ENCODE results near the gene ANK2. TPM values are rescaled to one million over a fixed set of nuclear protein-coding genes. Genes with fewer than 3 reads are reported as not detected.

The ANK2 gene
- total RNA-seq, 5 donors from 2014 or later (not counting 1 experiment from before 2014, with no cell fraction given), result 0.25 to 0.62 (median 0.31) TPM; not detected in 1

GRCh38 chr4:113358784-113359183, 309.3 kb downstream of the ANK2 start:
- DNase-seq (no peak), ATAC-seq (replicated peaks in 1 of 4) (no peak)
- no peaks in the 10 kb centered on the region for H3K27me3 ChIP-seq (replicated peaks in 1 of 2; ENCODE audit: control insufficient read depth in 2 of 2, extremely low read depth in 1 of 2, insufficient read depth in 2 of 2, low read length in 1 of 2)
- no peak overlapping the region for H3K4me3 ChIP-seq (ENCODE audit: control insufficient read depth in 1 of 2, extremely low read depth in 1 of 2, low read length in 1 of 2)
- peaks cover 0 to 2% of the 10 kb centered on the region in 2 donors for H3K27me3 Mint-ChIP-seq
- H3K9me3 ChIP-seq, result no peaks in the 10 kb centered on the region
- no peak overlapping the region for H3K27ac Mint-ChIP-seq
- 86% methylated on average over 4 of the region's 5 CpGs for WGBS (ENCODE audit: insufficient coverage)
- peaks cover 0 to 11% (median 3%) of the 10 kb centered on the region in 3 donors for H3K9me3 Mint-ChIP-seq
- H3K36me3 Mint-ChIP-seq, result peaks cover 5% of the 10 kb centered on the region
- H3K4me1 Mint-ChIP-seq, result peaks cover 20 to 29% (median 27%) of the 10 kb centered on the region in 3 donors
- H3K4me3 Mint-ChIP-seq, result no peak overlapping the region
- no peaks in the 10 kb centered on the region for H3K36me3 ChIP-seq (ENCODE audit: control insufficient read depth in 2 of 2, extremely low read depth in 1 of 2, insufficient read depth in 1 of 2, low read length in 1 of 2)
- no peak overlapping the region for H3K27ac ChIP-seq (ENCODE audit: low read length)
- CTCF ChIA-PET, result no interaction called here
- H3K4me1 ChIP-seq (ENCODE audit: control insufficient read depth in 1 of 2, extremely low read depth in 1 of 2, insufficient read depth in 2 of 2, low read length in 2 of 2), result peaks cover 0 to 15% of the 10 kb centered on the region in 2 experiments
- POLR2A ChIA-PET, result no interaction called here

- no peaks in the 10 kb centered on the region for H3K36me3 ChIP-seq (ENCODE audit: control insufficient read depth in 2 of 2, extremely low read depth in 1 of 2, insufficient read depth in 1 of 2, low read length in 1 of 2)
- Mint-ChIP-seq H3K4me3 (no peak overlapping the region), H3K36me3 (no peaks in the 10 kb centered on the region), H3K27me3 (peaks cover 0 to 8% of the 10 kb centered on the region in 2 donors), H3K4me1 (no peaks in the 10 kb centered on the region), H3K9me3 (no peaks in the 10 kb centered on the region), H3K27ac (no peak overlapping the region)
- H3K27ac ChIP-seq (ENCODE audit: low read length), result no peak overlapping the region
- H3K4me1 ChIP-seq (ENCODE audit: control insufficient read depth in 1 of 2, extremely low read depth in 1 of 2, insufficient read depth in 2 of 2, low read length in 2 of 2), result no peaks in the 10 kb centered on the region
- ATAC-seq (replicated peaks in 1 of 4), result no peak
- ChIA-PET POLR2A (no interaction called here), CTCF (no interaction called here)
- H3K4me3 ChIP-seq (ENCODE audit: control insufficient read depth in 1 of 2, extremely low read depth in 1 of 2, low read length in 1 of 2), result no peak overlapping the region
- H3K27me3 ChIP-seq (replicated peaks in 1 of 2; ENCODE audit: control insufficient read depth in 2 of 2, extremely low read depth in 1 of 2, insufficient read depth in 2 of 2, low read length in 1 of 2), result peaks cover 0 to 2% of the 10 kb centered on the region in 2 experiments
- DNase-seq, result no peak
- 25% methylated on average over 2 of the region's 2 CpGs for WGBS (ENCODE audit: insufficient coverage)
- H3K9me3 ChIP-seq, result no peaks in the 10 kb centered on the region
Measured at GRCh38 chr4:113365377-113365776, 315.9 kb downstream of the ANK2 start.

GRCh38 chr4:113368056-113368455, 318.6 kb downstream of the ANK2 start:
- no peaks in the 10 kb centered on the region for H3K36me3 Mint-ChIP-seq
- ATAC-seq (replicated peaks in 1 of 4) (no peak), DNase-seq (no peak)
- H3K36me3 ChIP-seq (ENCODE audit: control insufficient read depth in 2 of 2, extremely low read depth in 1 of 2, insufficient read depth in 1 of 2, low read length in 1 of 2), result no peaks in the 10 kb centered on the region
- H3K4me3 Mint-ChIP-seq, result no peak overlapping the region
- H3K4me3 ChIP-seq (ENCODE audit: control insufficient read depth in 1 of 2, extremely low read depth in 1 of 2, low read length in 1 of 2), result no peak overlapping the region
- no peaks in the 10 kb centered on the region for H3K9me3 Mint-ChIP-seq
- H3K4me1 ChIP-seq (ENCODE audit: control insufficient read depth in 1 of 2, extremely low read depth in 1 of 2, insufficient read depth in 2 of 2, low read length in 2 of 2), result no peaks in the 10 kb centered on the region
- peaks cover 0 to 2% of the 10 kb centered on the region in 2 experiments for H3K27me3 ChIP-seq (replicated peaks in 1 of 2; ENCODE audit: control insufficient read depth in 2 of 2, extremely low read depth in 1 of 2, insufficient read depth in 2 of 2, low read length in 1 of 2)
- ChIA-PET POLR2A (no interaction called here), CTCF (no interaction called here)
- H3K27ac ChIP-seq (ENCODE audit: low read length), result no peak overlapping the region
- WGBS (ENCODE audit: insufficient coverage), result no CpG with 5 or more reads among the region's 2 CpGs
- H3K27me3 Mint-ChIP-seq, result peaks cover 1 to 8% of the 10 kb centered on the region in 2 donors
- no peaks in the 10 kb centered on the region for H3K9me3 ChIP-seq
- no peaks in the 10 kb centered on the region for H3K4me1 Mint-ChIP-seq
- no peak overlapping the region for H3K27ac Mint-ChIP-seq

- Histone ChIP-seq H3K4me1 (ENCODE audit: control insufficient read depth in 1 of 2, extremely low read depth in 1 of 2, insufficient read depth in 2 of 2, low read length in 2 of 2) (no peaks in the 10 kb centered on the region), H3K4me3 (ENCODE audit: control insufficient read depth in 1 of 2, extremely low read depth in 1 of 2, low read length in 1 of 2) (no peak overlapping the region), H3K27ac (ENCODE audit: low read length) (no peak overlapping the region), H3K9me3 (no peaks in the 10 kb centered on the region), H3K27me3 (replicated peaks in 1 of 2; ENCODE audit: control insufficient read depth in 2 of 2, extremely low read depth in 1 of 2, insufficient read depth in 2 of 2, low read length in 1 of 2) (peaks cover 0 to 2% of the 10 kb centered on the region in 2 experiments), H3K36me3 (ENCODE audit: control insufficient read depth in 2 of 2, extremely low read depth in 1 of 2, insufficient read depth in 1 of 2, low read length in 1 of 2) (no peaks in the 10 kb centered on the region)
- H3K4me3 Mint-ChIP-seq, result no peak overlapping the region
- no peaks in the 10 kb centered on the region for H3K36me3 Mint-ChIP-seq
- DNase-seq (no peak), ATAC-seq (replicated peaks in 1 of 4) (no peak)
- H3K4me1 Mint-ChIP-seq, result no peaks in the 10 kb centered on the region
- peaks cover 3 to 8% of the 10 kb centered on the region in 2 donors for H3K27me3 Mint-ChIP-seq
- CTCF ChIA-PET, result interaction anchor here in 1 of 2 donors (1.1 kb wide), 1 partner anchor 24 kb away, joined by 3 read pairs; no protein-coding TSS in a partner anchor
- no peak overlapping the region for H3K27ac Mint-ChIP-seq
- POLR2A ChIA-PET, result no interaction called here
- no peaks in the 10 kb centered on the region for H3K9me3 Mint-ChIP-seq
Measured at GRCh38 chr4:113371111-113371510, 321.7 kb downstream of the ANK2 start.

GRCh38 chr4:113375964-113376666, 326.7 kb downstream of the ANK2 start:
- Mint-ChIP-seq H3K36me3 (no peaks in the 10 kb centered on the region), H3K4me3 (no peak overlapping the region), H3K27me3 (peaks cover 2 to 3% of the 10 kb centered on the region in 2 donors), H3K9me3 (no peaks in the 10 kb centered on the region), H3K27ac (no peak overlapping the region), H3K4me1 (no peaks in the 10 kb centered on the region)
- H3K36me3 ChIP-seq (ENCODE audit: control insufficient read depth in 2 of 2, extremely low read depth in 1 of 2, insufficient read depth in 1 of 2, low read length in 1 of 2), result no peaks in the 10 kb centered on the region
- H3K9me3 ChIP-seq, result no peaks in the 10 kb centered on the region
- no peaks in the 10 kb centered on the region for H3K4me1 ChIP-seq (ENCODE audit: control insufficient read depth in 1 of 2, extremely low read depth in 1 of 2, insufficient read depth in 2 of 2, low read length in 2 of 2)
- no peaks in the 10 kb centered on the region for H3K27me3 ChIP-seq (replicated peaks in 1 of 2; ENCODE audit: control insufficient read depth in 2 of 2, extremely low read depth in 1 of 2, insufficient read depth in 2 of 2, low read length in 1 of 2)
- DNase-seq, result no peak
- ATAC-seq (replicated peaks in 1 of 4), result no peak
- POLR2A ChIA-PET, result no interaction called here
- CTCF ChIA-PET, result interaction anchor here in 1 of 2 donors (0.7 kb wide), 1 partner anchor 423 kb away, joined by 11 read pairs; no protein-coding TSS in a partner anchor
- no CpG with 5 or more reads among the region's 1 CpG for WGBS (ENCODE audit: insufficient coverage)
- no peak overlapping the region for H3K27ac ChIP-seq (ENCODE audit: low read length)
- no peak overlapping the region for H3K4me3 ChIP-seq (ENCODE audit: control insufficient read depth in 1 of 2, extremely low read depth in 1 of 2, low read length in 1 of 2)

- Mint-ChIP-seq H3K27ac (no peak overlapping the region), H3K9me3 (no peaks in the 10 kb centered on the region), H3K4me1 (no peaks in the 10 kb centered on the region), H3K27me3 (peaks cover 0 to 5% of the 10 kb centered on the region in 2 donors), H3K4me3 (no peak overlapping the region), H3K36me3 (no peaks in the 10 kb centered on the region)
- DNase-seq (no peak), ATAC-seq (replicated peaks in 1 of 4) (no peak)
- no CpG with 5 or more reads among the region's 1 CpG for WGBS (ENCODE audit: insufficient coverage)
- Histone ChIP-seq H3K36me3 (ENCODE audit: control insufficient read depth in 2 of 2, extremely low read depth in 1 of 2, insufficient read depth in 1 of 2, low read length in 1 of 2) (no peaks in the 10 kb centered on the region), H3K4me1 (ENCODE audit: control insufficient read depth in 1 of 2, extremely low read depth in 1 of 2, insufficient read depth in 2 of 2, low read length in 2 of 2) (no peaks in the 10 kb centered on the region), H3K27ac (ENCODE audit: low read length) (no peak overlapping the region), H3K27me3 (replicated peaks in 1 of 2; ENCODE audit: control insufficient read depth in 2 of 2, extremely low read depth in 1 of 2, insufficient read depth in 2 of 2, low read length in 1 of 2) (no peaks in the 10 kb centered on the region), H3K4me3 (ENCODE audit: control insufficient read depth in 1 of 2, extremely low read depth in 1 of 2, low read length in 1 of 2) (no peak overlapping the region), H3K9me3 (no peaks in the 10 kb centered on the region)
- POLR2A ChIA-PET, result no interaction called here
- CTCF ChIA-PET, result interaction anchor here in 1 of 2 donors (0.6 kb wide), 1 partner anchor 1838 kb away, joined by 3 read pairs; no protein-coding TSS in a partner anchor
Measured at GRCh38 chr4:113378836-113379235, 329.4 kb downstream of the ANK2 start.
